ENCODE measurements around the gene PPP2R3A.

PPP2R3A gene

GRCh38 chr3:135973841-135974240, 8.3 kb downstream of the PPP2R3A start:
- DNase-seq (ENCODE audit: low read depth, low spot score) = no peak

GRCh38 chr3:135975053-135975452, 9.5 kb downstream of the PPP2R3A start:
- no peak for DNase-seq (ENCODE audit: low read depth, low spot score)

- DNase-seq (ENCODE audit: low read depth, low spot score) = no peak
Observed at GRCh38 chr3:135975536-135975935, 10.0 kb downstream of the PPP2R3A start.

GRCh38 chr3:135980343-135980742, 14.8 kb downstream of the PPP2R3A start:
- DNase-seq (ENCODE audit: low read depth, low spot score) = no peak

- DNase-seq (ENCODE audit: low read depth, low spot score) = no peak
Observed at GRCh38 chr3:135981701-135982403, 16.3 kb downstream of the PPP2R3A start.

- DNase-seq (ENCODE audit: low read depth, low spot score) = no peak
Observed at GRCh38 chr3:135982404-135982761, 16.9 kb downstream of the PPP2R3A start.

- no peak for DNase-seq (ENCODE audit: low read depth, low spot score)
Observed at GRCh38 chr3:135982922-135983581, 17.5 kb downstream of the PPP2R3A start.

DNA sequence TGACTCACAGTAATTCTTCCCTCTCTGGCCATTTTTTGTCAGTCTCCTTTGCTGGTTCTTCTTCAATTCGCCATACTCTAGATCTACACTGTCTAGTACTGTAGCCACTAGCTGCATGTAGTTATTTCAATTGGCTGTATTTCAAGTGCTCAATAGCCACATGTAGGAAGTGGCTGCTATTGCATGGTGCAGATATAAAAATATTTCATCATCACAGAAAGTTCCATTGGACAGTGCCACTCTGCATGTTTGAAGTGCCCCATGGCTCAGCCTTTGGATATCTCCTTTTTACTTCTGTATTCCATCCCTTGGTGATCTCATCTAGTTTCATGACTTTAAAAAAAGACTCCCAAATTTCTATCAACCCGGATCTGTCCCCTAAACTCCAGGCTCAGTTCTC, 22.1 kb downstream of the PPP2R3A start:
- DNase-seq (ENCODE audit: low read depth, low spot score) = no peak

GRCh38 chr3:135989242-135989641, 23.7 kb downstream of the PPP2R3A start:
- no peak for DNase-seq (ENCODE audit: low read depth, low spot score)

- no peak for DNase-seq (ENCODE audit: low read depth, low spot score)
Observed at GRCh38 chr3:135990903-135991302, 25.4 kb downstream of the PPP2R3A start.

- DNase-seq (ENCODE audit: low read depth, low spot score) = no peak
Observed at GRCh38 chr3:135991621-135992020, 26.1 kb downstream of the PPP2R3A start.

DNA sequence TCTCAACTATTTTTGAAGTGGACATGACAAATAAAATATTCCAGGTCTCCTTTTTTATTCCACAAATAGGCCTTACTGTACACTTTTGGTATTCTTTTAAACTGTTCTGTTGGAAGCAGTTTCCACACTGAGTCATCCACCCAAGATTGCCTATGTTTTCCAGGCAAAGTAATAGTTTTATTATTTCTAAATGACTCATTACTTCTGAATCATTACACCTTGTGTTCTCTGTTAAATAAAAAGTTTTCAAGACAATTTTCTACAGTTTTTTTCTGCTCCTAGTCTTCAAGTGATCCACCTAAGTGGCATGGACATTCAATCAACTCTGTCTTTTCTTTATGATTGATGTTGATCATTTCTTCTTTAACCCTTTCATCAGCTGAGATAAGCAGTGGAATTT, 26.5 kb downstream of the PPP2R3A start:
- no peak for DNase-seq (ENCODE audit: low read depth, low spot score)

- DNase-seq (ENCODE audit: low read depth, low spot score) = no peak
Observed at GRCh38 chr3:135994708-135995337, 29.3 kb downstream of the PPP2R3A start.

DNA sequence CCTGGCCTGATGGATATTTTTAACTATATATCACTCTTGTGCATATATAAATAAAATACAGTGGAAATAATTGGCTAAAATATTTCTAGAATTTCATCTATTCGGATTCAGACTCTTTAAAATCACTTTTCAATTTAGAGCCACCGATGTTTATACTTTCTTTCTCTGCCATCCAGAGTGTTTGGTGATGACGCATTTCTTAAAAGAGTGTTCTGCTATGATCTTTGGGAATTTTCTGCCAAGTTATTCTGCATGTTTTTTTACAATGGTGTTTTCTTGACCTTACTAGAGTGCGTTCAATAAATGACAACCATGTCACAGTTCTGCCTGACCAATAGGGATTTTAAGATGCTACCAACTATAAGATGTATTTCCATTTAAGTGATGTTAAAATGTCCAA, 30.2 kb downstream of the PPP2R3A start:
- DNase-seq (ENCODE audit: low read depth, low spot score) = no peak

GRCh38 chr3:135997554-135998320, 32.2 kb downstream of the PPP2R3A start:
- no peak for DNase-seq (ENCODE audit: low read depth, low spot score)

DNA sequence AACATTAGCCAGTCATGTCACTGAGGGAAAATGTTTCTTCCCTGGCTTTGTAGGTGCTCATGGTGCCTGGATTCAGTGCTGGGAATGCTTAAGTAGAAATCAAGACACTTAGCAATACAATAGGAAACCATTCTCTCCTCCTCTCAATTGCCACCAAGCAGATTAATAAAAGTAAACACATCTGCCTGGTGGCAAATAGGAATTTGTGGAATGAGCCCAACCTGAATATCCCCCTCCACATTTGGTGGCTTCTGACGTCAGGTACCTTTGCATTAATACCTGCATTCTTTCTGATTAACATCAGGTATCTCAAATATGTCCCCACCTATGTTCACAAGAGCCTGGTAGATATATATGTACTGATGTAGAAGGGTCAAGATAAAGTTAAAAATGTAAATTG, 42.7 kb downstream of the PPP2R3A start:
- peak; percentile 7 for DNase-seq (ENCODE audit: low read depth, low spot score)

- no peak for DNase-seq (ENCODE audit: low read depth, low spot score)
Observed at GRCh38 chr3:136008732-136009470, 43.4 kb downstream of the PPP2R3A start.

GRCh38 chr3:136018876-136019275, 53.3 kb downstream of the PPP2R3A start:
- no peak for DNase-seq (ENCODE audit: low read depth, low spot score)

- no peak for DNase-seq (ENCODE audit: low read depth, low spot score)
Observed at GRCh38 chr3:136021803-136022202, 56.3 kb downstream of the PPP2R3A start.

DNA sequence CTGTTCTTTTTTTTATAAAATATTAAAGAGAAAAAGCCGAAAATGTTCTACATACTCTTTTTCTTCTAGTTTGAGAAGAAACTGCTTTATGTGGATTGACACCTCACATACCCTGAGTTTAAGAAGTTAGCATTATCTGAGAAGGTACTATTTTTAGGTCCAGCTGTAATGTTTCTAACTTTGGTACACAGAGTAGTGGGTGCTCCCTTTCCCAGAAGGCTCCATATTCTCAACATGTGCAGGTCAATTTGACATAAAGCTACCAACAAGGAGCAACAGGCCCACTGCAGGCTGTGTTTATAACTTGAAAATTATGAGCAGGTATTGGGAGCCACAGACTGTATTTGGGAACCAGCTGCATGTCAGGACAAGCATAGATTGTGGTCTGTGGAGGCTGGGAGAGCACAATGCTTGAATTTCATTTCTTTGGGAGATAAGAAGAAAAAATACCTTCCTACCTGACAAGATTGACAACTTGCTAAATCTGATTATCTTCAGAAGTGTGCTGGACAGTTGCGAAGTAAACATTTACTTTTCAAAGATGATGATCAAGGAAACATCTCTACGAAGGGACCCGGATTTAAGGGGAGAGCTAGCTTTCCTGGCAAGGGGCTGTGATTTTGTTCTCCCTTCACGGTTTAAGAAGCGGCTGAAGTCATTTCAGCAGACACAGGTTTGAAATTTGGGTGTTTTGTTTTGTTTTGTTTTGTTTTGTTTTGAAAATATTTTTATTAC, 57.2 kb downstream of the PPP2R3A start:
- no peak for DNase-seq (ENCODE audit: low read depth, low spot score)

All from iPS DF 19.7 (cell line).